ENCODE data around the gene NLGN1.

Gene NLGN1

DNA sequence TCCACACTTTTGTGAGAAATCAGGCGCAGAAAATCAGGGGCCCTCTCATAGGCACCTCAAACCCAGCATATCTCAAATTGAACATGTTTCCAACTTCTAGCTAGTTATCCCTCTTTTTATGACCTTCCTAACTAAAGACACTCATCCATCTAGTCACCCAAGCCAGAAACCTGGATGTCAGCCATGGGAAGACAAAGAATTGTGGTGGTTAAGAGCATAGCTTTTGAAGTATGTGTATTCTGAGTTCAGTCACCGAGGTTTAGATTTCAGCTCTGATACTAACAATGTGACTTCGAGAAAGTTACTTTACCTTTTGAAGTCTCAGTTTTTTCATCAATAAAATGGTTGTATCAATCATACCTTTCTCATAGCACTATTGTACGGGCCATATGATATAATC is 495.5 kb downstream of the NLGN1 start:
- TF ChIP-seq ZNF274 (IDR thresholded peaks at IDR 0.05; ENCODE audit: low read depth, low read length) = no peak
- H3K4me3 ChIP-seq (ENCODE audit: low read length) = no peak overlapping the region

DNA sequence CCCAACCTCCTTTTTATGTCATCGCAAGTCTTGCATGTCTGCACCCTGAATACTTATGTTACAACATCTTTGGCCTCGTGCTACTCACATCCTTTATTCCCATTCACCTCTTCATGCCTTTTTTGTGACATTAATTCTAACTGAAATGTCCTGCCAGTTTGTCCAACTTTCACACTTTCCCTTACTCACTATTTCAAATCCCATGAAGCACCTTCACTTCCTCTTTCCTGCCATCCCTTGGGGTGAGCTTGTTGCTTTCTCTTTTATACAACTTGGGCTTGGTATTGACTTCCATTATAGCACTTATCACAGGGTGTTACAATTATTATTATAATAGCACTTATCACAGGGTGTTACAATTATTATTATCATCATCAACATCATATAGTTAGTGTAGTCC is 496.3 kb downstream of the NLGN1 start:
- TF ChIP-seq ZNF274 (IDR thresholded peaks at IDR 0.05; ENCODE audit: low read depth, low read length) = no peak
- no peak overlapping the region for H3K4me3 ChIP-seq (ENCODE audit: low read length)

DNA sequence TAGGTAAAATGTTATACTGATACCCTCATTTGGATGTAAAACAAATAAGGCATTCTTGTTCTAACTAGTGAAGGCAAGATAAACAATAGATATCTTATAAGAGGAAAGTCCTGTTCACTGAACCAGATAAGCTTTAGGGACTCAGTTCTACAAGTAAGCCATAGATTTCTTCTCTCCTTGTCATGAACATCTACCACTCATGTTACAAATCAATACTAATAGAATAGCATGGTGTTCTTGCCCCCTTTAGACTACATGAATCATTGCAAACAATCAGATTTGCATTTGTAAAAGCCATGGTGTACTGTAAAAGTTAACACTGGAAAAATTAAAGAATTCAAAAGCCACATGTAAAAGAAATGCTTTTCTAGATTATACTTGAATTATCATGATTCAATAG is 500.1 kb downstream of the NLGN1 start:
- no peak for TF ChIP-seq ZNF274 (IDR thresholded peaks at IDR 0.05; ENCODE audit: low read depth, low read length)
- H3K4me3 ChIP-seq (ENCODE audit: low read length) = no peak overlapping the region

DNA sequence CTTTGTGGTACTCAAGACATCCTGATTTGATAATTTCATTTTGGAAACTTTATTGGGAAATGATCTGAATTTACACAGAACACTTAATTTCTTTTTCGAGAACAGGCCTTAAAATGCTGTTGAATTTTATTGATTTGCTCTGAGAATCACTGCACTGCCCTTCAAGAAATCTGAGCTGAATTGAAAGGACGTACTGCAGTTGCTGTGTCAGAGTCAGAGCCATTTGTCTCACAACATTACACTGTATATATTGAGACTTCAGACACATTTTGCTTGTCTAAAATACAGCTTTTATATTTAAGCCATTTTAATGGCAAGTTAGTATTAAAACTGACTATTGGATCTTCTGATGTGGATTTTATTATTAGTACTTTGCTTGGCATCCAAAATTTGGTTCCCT is 504.1 kb downstream of the NLGN1 start:
- no peak for TF ChIP-seq ZNF274 (IDR thresholded peaks at IDR 0.05; ENCODE audit: low read depth, low read length)
- no peak overlapping the region for H3K4me3 ChIP-seq (ENCODE audit: low read length)

DNA sequence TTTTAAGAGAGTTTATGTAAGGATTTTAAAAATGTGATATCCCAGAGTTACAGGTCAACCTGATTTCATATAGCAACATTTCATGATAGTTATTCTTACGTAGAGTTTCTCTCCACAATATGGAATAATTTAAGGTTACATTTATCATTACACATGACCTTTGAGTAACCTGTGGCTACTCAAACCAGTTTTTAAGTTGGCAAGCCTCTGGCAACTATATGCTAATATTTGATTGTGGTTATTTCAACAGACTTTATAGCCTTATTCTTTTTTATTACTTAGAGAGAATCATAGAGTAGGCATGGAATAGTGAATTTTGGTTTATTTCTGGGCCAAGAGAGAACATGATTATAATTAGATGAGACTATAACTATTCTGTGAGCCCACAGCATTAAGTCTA is 504.9 kb downstream of the NLGN1 start:
- TF ChIP-seq ZNF274 (IDR thresholded peaks at IDR 0.05; ENCODE audit: low read depth, low read length) = no peak
- H3K4me3 ChIP-seq (ENCODE audit: low read length) = no peak overlapping the region

DNA sequence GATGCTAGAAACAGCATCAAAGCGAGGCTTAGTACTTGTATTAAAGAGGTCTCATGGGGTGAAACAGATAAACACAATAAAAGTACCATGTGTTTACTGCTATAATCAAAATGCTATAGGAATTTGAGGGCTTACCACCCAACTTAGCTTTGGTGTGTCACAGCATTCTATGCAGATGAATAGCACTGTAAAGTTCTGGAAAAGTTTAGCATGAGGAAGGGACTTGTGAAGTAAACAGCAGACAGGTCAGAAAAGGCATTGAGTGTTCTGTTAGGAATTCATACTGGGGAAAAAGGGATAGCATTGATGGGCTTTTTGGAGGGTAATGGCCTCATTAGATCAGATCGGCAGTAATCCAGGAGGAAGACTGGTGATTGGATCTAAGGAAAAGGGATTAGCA is 505.3 kb downstream of the NLGN1 start:
- no peak for TF ChIP-seq ZNF274 (IDR thresholded peaks at IDR 0.05; ENCODE audit: low read depth, low read length)
- no peak overlapping the region for H3K4me3 ChIP-seq (ENCODE audit: low read length)

DNA sequence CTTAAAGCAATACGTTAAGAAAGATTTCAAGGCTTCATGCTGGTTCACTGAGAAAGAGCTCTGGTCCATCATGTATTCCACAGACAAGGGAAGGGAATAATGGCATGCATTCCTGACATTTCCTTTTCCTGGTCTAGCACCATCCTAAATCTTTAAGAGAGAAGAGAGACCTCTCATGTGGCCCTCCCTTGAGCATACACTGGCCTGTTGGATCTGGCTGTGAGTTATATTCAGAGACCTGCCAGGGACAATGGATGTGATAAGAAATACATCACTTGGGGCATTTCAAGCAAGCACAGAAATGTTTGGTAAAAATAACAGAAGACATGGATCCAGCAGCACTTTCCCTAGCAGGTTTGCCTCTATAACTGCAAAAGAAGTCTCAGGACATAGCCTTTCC is 507.8 kb downstream of the NLGN1 start:
- no peak for TF ChIP-seq ZNF274 (IDR thresholded peaks at IDR 0.05; ENCODE audit: low read depth, low read length)

DNA sequence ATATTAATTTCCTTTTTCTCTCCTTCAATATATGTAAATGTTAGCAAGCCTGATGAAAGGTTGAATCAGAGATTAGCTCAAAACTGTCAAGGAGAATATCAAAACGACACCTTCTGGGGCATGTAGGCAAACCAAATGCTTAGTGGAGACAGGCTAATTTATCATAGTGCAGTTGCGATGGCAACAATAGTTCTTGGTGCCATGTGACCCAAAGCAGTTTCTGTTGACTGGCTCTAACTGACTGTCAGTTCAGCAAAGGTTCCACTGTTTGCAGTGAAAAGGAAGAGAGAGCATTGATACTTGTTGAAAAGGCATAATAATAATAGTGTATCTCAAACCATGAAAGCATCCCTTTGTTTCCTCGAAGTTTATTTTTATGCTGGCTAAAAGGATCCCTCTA is 513.9 kb downstream of the NLGN1 start:
- H3K4me3 ChIP-seq (ENCODE audit: low read length) = no peak overlapping the region
- TF ChIP-seq ZNF274 (IDR thresholded peaks at IDR 0.05; ENCODE audit: low read depth, low read length) = no peak

More for the DNA sequence above, 507.8 kb downstream of the NLGN1 start:
- H3K4me3 ChIP-seq (ENCODE audit: low read length) = no peak overlapping the region

DNA sequence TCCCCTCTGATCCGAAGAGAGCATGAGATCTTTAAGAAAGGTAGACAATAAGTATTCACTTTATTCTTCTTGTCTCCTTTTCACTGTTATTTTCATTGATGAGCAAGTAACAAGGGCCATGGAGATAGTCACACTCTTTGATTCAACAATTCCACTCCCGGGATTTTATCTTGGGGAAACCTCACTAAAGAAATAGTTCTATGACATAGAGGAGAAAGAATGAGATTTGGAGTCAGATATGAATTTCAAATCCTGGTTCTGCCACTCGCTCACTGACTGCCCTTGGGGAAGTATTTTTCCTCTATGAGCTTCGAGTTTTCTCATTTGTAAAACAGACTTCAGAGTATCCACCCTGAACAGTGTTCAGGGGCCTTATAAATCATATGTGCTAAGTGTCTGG is 514.6 kb downstream of the NLGN1 start:
- TF ChIP-seq ZNF274 (IDR thresholded peaks at IDR 0.05; ENCODE audit: low read depth, low read length) = no peak
- no peak overlapping the region for H3K4me3 ChIP-seq (ENCODE audit: low read length)

DNA sequence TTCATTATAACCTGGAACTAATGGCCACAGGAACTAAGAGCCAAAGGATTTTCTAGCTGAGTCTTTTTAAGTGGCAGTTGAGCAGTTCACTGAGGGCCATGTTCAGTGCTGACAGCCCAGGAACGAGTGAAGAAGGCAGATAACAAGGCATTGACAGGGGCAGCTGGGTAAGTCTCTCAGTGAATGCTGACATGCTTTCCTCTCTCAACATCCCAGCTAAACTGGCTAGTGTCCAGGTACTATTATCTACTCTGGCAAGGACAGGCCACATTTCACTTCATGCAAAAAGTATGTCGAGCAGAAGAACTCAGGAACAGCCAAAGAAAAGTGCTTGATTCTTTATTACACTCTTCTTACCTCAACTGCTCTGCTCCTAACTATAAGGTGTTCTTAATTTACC is 515.9 kb downstream of the NLGN1 start:
- no peak overlapping the region for H3K4me3 ChIP-seq (ENCODE audit: low read length)
- no peak for TF ChIP-seq ZNF274 (IDR thresholded peaks at IDR 0.05; ENCODE audit: low read depth, low read length)

DNA sequence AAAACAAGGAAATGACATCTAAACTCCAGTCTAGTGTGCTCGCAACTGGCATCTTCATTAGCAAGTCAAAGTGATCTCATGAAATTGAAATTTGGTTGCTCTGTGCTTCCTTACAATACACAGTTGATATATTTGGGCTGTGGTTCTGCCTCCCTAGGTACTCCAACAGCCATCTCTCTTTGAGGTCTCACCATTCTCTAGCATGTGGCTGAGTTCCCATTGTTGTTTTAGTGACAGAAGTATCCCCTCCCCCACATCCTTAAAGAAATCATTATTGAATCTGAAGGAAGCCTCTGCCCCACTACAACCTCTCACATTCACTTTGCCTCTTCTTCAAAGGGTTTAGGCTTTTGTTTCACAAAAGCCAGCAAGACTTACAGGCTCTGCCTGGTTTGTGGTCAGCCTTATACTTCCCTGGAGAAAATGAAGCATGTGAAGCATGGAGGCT is 516.5 kb downstream of the NLGN1 start:
- no peak overlapping the region for H3K4me3 ChIP-seq (ENCODE audit: low read length)
- TF ChIP-seq ZNF274 (IDR thresholded peaks at IDR 0.05; ENCODE audit: low read depth, low read length) = no peak

DNA sequence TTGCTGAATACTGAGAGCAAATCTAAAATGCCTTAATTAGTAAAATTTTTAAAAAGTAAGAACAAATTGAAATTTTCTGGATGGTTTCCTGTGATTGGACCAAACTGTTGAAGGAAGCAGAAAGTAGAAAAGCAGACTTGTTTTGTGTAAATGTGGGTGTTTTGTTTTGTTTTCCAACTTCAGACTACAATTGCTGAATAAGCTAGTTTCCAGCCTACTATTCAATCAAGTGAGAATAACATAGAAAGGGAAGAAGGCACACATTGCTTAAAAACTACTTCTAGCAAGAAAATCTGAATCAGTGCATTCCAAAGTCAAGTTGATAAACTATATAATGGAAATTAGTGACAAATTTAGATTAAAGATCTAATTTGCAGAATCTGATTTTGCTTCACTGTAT is 519.3 kb downstream of the NLGN1 start:
- no peak overlapping the region for H3K4me3 ChIP-seq (ENCODE audit: low read length)
- TF ChIP-seq ZNF274 (IDR thresholded peaks at IDR 0.05; ENCODE audit: low read depth, low read length) = no peak

DNA sequence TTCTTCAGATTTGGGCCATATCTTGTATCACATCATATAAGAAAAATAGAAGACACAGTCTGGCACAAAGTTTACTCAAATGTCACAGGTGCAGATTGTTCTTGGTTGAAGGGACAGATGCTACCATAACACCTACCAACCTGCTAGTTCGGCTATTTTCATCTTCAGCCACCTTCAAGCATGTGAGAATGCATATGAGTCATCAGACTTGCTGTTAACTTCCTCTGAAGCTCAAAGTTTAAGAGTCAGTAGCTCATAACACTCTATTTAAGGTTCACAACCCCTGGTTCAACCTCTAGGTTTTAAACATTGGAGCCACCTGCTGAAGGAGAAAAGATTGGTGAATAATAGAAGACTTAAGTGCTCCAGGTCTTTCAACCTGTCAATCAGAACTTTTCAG is 522.8 kb downstream of the NLGN1 start:
- H3K4me3 ChIP-seq (ENCODE audit: low read length) = no peak overlapping the region
- TF ChIP-seq ZNF274 (IDR thresholded peaks at IDR 0.05; ENCODE audit: low read depth, low read length) = no peak

DNA sequence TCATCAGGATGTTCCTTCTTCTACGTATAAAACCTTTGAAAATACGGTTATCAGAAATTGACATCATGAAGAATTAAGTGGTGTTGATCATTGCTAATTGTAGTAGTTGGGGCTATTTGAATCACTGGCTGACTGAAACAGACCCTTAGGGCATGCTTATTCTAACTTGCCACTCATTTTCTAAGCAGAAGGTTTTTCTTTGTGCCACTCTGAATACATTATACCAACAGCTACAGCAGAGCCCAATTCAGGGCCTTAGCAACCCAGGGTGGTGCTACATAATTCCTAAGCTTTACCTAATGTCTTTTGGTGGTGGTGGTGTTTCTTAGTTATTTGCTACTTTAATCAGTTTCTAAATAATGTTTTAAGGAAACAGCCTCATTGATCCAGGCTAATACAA is 524.2 kb downstream of the NLGN1 start:
- TF ChIP-seq ZNF274 (IDR thresholded peaks at IDR 0.05; ENCODE audit: low read depth, low read length) = no peak
- no peak overlapping the region for H3K4me3 ChIP-seq (ENCODE audit: low read length)

DNA sequence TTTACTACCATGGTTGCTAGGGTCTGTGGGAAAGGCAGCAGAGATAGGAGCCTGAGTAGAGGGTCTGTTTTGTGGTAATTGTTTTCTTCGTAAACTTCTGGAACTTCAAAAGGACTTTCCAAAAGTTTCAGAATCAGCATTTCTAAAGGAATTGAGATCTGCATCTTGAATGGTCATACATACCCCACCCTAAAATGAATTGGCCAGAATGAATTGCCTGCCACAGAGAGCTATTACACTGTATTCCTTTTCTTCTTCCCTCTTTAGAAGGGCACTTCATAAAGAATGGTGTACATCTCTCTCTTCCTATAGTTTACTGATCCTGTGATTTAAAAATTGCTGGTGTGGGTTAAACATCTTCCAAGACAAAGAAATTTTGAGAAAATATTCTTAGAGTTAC is 525.7 kb downstream of the NLGN1 start:
- no peak for TF ChIP-seq ZNF274 (IDR thresholded peaks at IDR 0.05; ENCODE audit: low read depth, low read length)
- no peak overlapping the region for H3K4me3 ChIP-seq (ENCODE audit: low read length)

DNA sequence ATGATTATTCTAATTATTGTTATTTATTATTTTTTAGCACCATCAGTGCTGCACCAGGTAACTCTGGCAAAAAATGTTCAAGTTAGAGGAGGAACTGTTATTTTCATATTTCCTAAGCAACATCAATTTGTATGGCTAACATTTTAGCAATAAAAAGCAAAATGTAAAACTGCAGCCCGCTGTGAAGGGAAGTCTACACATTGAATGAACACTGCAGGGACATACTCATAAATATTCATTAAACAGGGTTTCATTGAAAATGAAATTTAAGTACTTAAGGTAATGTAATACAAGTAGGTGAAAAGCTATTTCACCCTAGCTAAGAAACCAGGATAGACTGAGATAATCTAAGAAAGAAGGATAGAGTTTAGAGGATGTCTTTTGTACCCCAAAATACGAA is 532.7 kb downstream of the NLGN1 start:
- H3K4me3 ChIP-seq (ENCODE audit: low read length) = no peak overlapping the region
- no peak for TF ChIP-seq ZNF274 (IDR thresholded peaks at IDR 0.05; ENCODE audit: low read depth, low read length)

DNA sequence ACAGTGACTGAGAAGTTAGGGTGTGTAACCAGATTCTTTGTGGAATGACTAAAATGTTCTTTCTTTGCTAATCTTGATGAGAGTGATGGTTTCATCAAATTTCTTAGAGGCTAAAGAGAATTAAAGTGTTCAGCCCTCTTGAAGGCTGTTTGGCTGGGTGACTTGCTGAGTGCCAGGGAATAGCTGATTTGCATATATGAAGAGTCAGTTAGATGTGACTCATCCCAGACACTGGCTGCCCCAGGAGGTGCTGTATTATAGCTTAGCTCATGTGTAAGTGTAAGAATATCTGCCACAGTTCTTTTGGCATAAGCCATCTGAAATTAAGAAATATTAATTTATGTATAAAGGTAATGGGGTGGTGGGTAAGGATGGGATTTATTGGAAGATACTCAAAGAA is 535.1 kb downstream of the NLGN1 start:
- H3K4me3 ChIP-seq (ENCODE audit: low read length) = no peak overlapping the region
- TF ChIP-seq ZNF274 (IDR thresholded peaks at IDR 0.05; ENCODE audit: low read depth, low read length) = no peak

Data from GM08714 (cell line).